K562 treated with DMSO at 1 percent for 12 hours (cell line): ENCODE data around the gene PSD. TPM values are rescaled to one million over a fixed set of nuclear protein-coding genes. Genes with fewer than 3 reads are reported as not detected.

Source experiments
- total RNA-seq: library from RNA; unstranded; fragments of 300-600 nt; gene quantifications from 2 replicates; pipeline ENCODE4 v1.2.3, GENCODE V29; 2022; ENCODE audit not compliant: insufficient read depth

Gene PSD
- 2.1 TPM in 2 replicates for total RNA-seq

GRCh38 chr10:102418622-102419268 lies at the start of gene PSD:
Gene PSD, minus strand, starts transcription at chr10:102418785. Its CDS starts 1,747 bp downstream, at chr10:102417038.

GRCh38 chr10:102451105-102451969 lies 32.8 kb upstream of the PSD start, which contains the start of gene C10orf95:
Gene C10orf95, minus strand, starts transcription at chr10:102451543. Its CDS starts 450 bp downstream, at chr10:102451093.

GRCh38 chr10:102432162-102432950 lies 13.8 kb upstream of the PSD start, which contains the start of gene CUEDC2:
Gene CUEDC2, minus strand, starts transcription at chr10:102432574. Its CDS starts 7,386 bp downstream, at chr10:102425188.

GRCh38 chr10:102420714-102421506 lies 2.3 kb upstream of the PSD start, which contains the start of gene FBXL15:
Gene FBXL15, plus strand, starts transcription at chr10:102420836. Its CDS starts 294 bp downstream, at chr10:102421130.

GRCh38 chr10:102395400-102396316 lies 22.9 kb downstream of the PSD start, which contains the start of gene NFKB2:
Gene NFKB2, plus strand, starts transcription at chr10:102395705. Its CDS starts 255 bp downstream, at chr10:102395960.

Other genes with a start within 250 kb of the PSD start
- gene ELOVL3, start 192.5 kb downstream of the PSD start, total RNA-seq, result 1.8 TPM in 1 of 2 replicates, not detected in the other
- not detected in 2 replicates for gene PITX3, start 177.3 kb downstream of the PSD start, total RNA-seq
- gene GBF1, start 173.3 kb downstream of the PSD start, total RNA-seq, result 11.9 and 47.2 TPM in 2 replicates
- gene NFKB2, start 23.1 kb downstream of the PSD start, total RNA-seq, result 29.0 and 35.8 TPM in 2 replicates
- 20.9 and 43.4 TPM in 2 replicates for gene FBXL15, start 2.1 kb upstream of the PSD start, total RNA-seq
- 33.1 and 38.5 TPM in 2 replicates for gene CUEDC2, start 13.8 kb upstream of the PSD start, total RNA-seq
- 2.6 TPM in 1 of 2 replicates, not detected in the other for gene C10orf95, start 32.8 kb upstream of the PSD start, total RNA-seq
- 40.0 and 58.4 TPM in 2 replicates for gene ACTR1A, start 83.9 kb upstream of the PSD start, total RNA-seq
- gene SUFU, start 85.2 kb upstream of the PSD start, total RNA-seq, result 3.6 and 10.0 TPM in 2 replicates
- gene TRIM8, start 225.7 kb upstream of the PSD start, total RNA-seq, result 17.4 and 31.4 TPM in 2 replicates